BLaER1 (cell line): ENCODE results near the gene IPMK.
"Not testable (repeated sequence)": the region's sequence is repeated elsewhere in the genome, so short reads cannot be mapped to it uniquely, and the experiment has no call there.

ENCODE experiments used
- H3K27ac ChIP-seq: shearing (Covaris generic); formaldehyde crosslinking; 2 replicates; pipeline ENCODE4 v1.8.1; 2022
- H3K27me3 ChIP-seq: shearing (Covaris generic); formaldehyde crosslinking; 2 replicates; pipeline ENCODE4 v1.8.1; 2022
- H3K36me3 ChIP-seq: shearing (Covaris generic); formaldehyde crosslinking; 2 replicates; pipeline ENCODE4 v1.8.1; 2022
- H3K4me1 ChIP-seq: shearing (Covaris generic); formaldehyde crosslinking; 2 replicates; pipeline ENCODE4 v1.8.1; 2022
- H3K4me2 ChIP-seq: shearing (Covaris generic); formaldehyde crosslinking; 2 replicates; pipeline ENCODE4 v1.8.1; 2022
- H3K4me3 ChIP-seq: shearing (Covaris generic); formaldehyde crosslinking; 2 replicates; pipeline ENCODE4 v1.8.1; 2022
- H3K9ac ChIP-seq: shearing (Covaris generic); formaldehyde crosslinking; 2 replicates; pipeline ENCODE4 v1.8.1; 2022
- H3K9me3 ChIP-seq: shearing (Covaris generic); formaldehyde crosslinking; 2 replicates; pipeline ENCODE4 v1.8.1; 2022
- H4K20me1 ChIP-seq: shearing (Covaris generic); formaldehyde crosslinking; 2 replicates; pipeline ENCODE4 v1.8.1; 2022
- Cebpa-rat ChIP-seq: shearing (Covaris generic); IDR thresholded peaks from 2 replicates; pipeline ENCODE4 v1.8.1; 2022

The IPMK gene

GRCh38 chr10:58239561-58240169 lies 28.0 kb downstream of the IPMK start:
- Histone ChIP-seq H3K4me1 (peaks cover 29% of the 10 kb centered on the region), H4K20me1 (peaks cover 46% of the 10 kb centered on the region), H3K4me2 (peak overlapping the region; percentile 61), H3K27ac (0 out of 2 replicates have a peak overlapping the region, but pooled peaks have one; percentile 18), H3K36me3 (peaks cover 50% of the 10 kb centered on the region), H3K9me3 (peaks cover 53% of the 10 kb centered on the region), H3K9ac (no peak overlapping the region), H3K4me3 (no peak overlapping the region), H3K27me3 (no peaks in the 10 kb centered on the region)
- no peak for TF ChIP-seq Cebpa-rat

GRCh38 chr10:58237014-58237834 lies 30.5 kb downstream of the IPMK start:
- H3K27me3 ChIP-seq: no peaks in the 10 kb centered on the region
- no peak overlapping the region for H3K27ac ChIP-seq
- no peak overlapping the region for H3K9ac ChIP-seq
- peaks cover 46% of the 10 kb centered on the region for H3K36me3 ChIP-seq
- H3K4me3 ChIP-seq: no peak overlapping the region
- TF ChIP-seq Cebpa-rat: no peak
- peaks cover 29% of the 10 kb centered on the region for H3K4me1 ChIP-seq
- H3K4me2 ChIP-seq: no peak overlapping the region
- H4K20me1 ChIP-seq: peaks cover 46% of the 10 kb centered on the region
- peaks cover 37% of the 10 kb centered on the region for H3K9me3 ChIP-seq

- peaks cover 14% of the 10 kb centered on the region for H3K9me3 ChIP-seq
- H4K20me1 ChIP-seq, H3K4me2 ChIP-seq, H3K27ac ChIP-seq, H3K27me3 ChIP-seq, H3K4me1 ChIP-seq, H3K4me3 ChIP-seq, H3K9ac ChIP-seq: not testable (repeated sequence)
- peaks cover 82% of the 10 kb centered on the region for H3K36me3 ChIP-seq
Measured at GRCh38 chr10:58229856-58230255, 37.8 kb downstream of the IPMK start.

GRCh38 chr10:58225654-58226053 lies 42.0 kb downstream of the IPMK start:
- no peak for TF ChIP-seq Cebpa-rat
- Histone ChIP-seq H3K4me2 (no peak overlapping the region), H4K20me1 (peaks cover 7% of the 10 kb centered on the region; the same call in 1 of the 2 replicates), H3K9me3 (no peaks in the 10 kb centered on the region), H3K9ac (no peak overlapping the region), H3K27me3 (no peaks in the 10 kb centered on the region), H3K27ac (no peak overlapping the region), H3K4me3 (no peak overlapping the region), H3K36me3 (peaks cover 66% of the 10 kb centered on the region), H3K4me1 (no peaks in the 10 kb centered on the region)

GRCh38 chr10:58220769-58221451 lies 46.8 kb downstream of the IPMK start:
- no peak overlapping the region for H3K9ac ChIP-seq
- H3K27ac ChIP-seq: no peak overlapping the region
- TF ChIP-seq Cebpa-rat: no peak
- H4K20me1 ChIP-seq: no peaks in the 10 kb centered on the region
- no peaks in the 10 kb centered on the region for H3K27me3 ChIP-seq
- H3K4me3 ChIP-seq: no peak overlapping the region
- no peak overlapping the region for H3K4me2 ChIP-seq
- no peaks in the 10 kb centered on the region for H3K9me3 ChIP-seq
- H3K36me3 ChIP-seq: peaks cover 51% of the 10 kb centered on the region
- H3K4me1 ChIP-seq: no peaks in the 10 kb centered on the region

GRCh38 chr10:58219875-58220274 lies 47.8 kb downstream of the IPMK start:
- no peak overlapping the region for H3K27ac ChIP-seq
- no peak overlapping the region for H3K4me3 ChIP-seq
- no peak overlapping the region for H3K9ac ChIP-seq
- H3K9me3 ChIP-seq: no peaks in the 10 kb centered on the region
- no peaks in the 10 kb centered on the region for H3K4me1 ChIP-seq
- TF ChIP-seq Cebpa-rat: no peak
- no peaks in the 10 kb centered on the region for H4K20me1 ChIP-seq
- H3K4me2 ChIP-seq: no peak overlapping the region
- peaks cover 52% of the 10 kb centered on the region for H3K36me3 ChIP-seq
- no peaks in the 10 kb centered on the region for H3K27me3 ChIP-seq

GRCh38 chr10:58217612-58218011 lies 50.1 kb downstream of the IPMK start:
- Histone ChIP-seq H3K4me2 (no peak overlapping the region), H3K27ac (no peak overlapping the region)

GRCh38 chr10:58212622-58213021 lies 55.1 kb downstream of the IPMK start:
- no peak for TF ChIP-seq Cebpa-rat
- Histone ChIP-seq H3K27ac (no peak overlapping the region), H3K4me2 (peak overlapping the region; percentile 3; the same call in 1 of the 2 replicates), H3K36me3 (peaks cover 83% of the 10 kb centered on the region), H4K20me1 (0 out of 2 replicates have a peak, but pooled peaks cover 12% of the 10 kb centered on the region), H3K4me3 (no peak overlapping the region), H3K9me3 (peaks cover 7% of the 10 kb centered on the region; the same call in 1 of the 2 replicates), H3K27me3 (no peaks in the 10 kb centered on the region), H3K9ac (no peak overlapping the region), H3K4me1 (peaks cover 28% of the 10 kb centered on the region)

More at GRCh38 chr10:58217612-58218011, 50.1 kb downstream of the IPMK start:
- Histone ChIP-seq H3K36me3 (peaks cover 59% of the 10 kb centered on the region), H3K27me3 (no peaks in the 10 kb centered on the region), H3K9me3 (0 out of 2 replicates have a peak, but pooled peaks cover 7% of the 10 kb centered on the region), H4K20me1 (0 out of 2 replicates have a peak, but pooled peaks cover 12% of the 10 kb centered on the region), H3K4me3 (no peak overlapping the region), H3K4me1 (peaks cover 11% of the 10 kb centered on the region), H3K9ac (no peak overlapping the region)
- no peak for TF ChIP-seq Cebpa-rat

- Histone ChIP-seq H3K4me1 (peaks cover 28% of the 10 kb centered on the region), H3K27me3 (no peaks in the 10 kb centered on the region), H3K9ac (no peak overlapping the region), H3K27ac (no peak overlapping the region), H3K9me3 (peaks cover 18% of the 10 kb centered on the region), H4K20me1 (0 out of 2 replicates have a peak, but pooled peaks cover 12% of the 10 kb centered on the region), H3K36me3 (peaks cover 82% of the 10 kb centered on the region), H3K4me3 (no peak overlapping the region), H3K4me2 (peak overlapping the region; percentile 37)
- no peak for TF ChIP-seq Cebpa-rat
Measured at GRCh38 chr10:58210160-58210559, 57.5 kb downstream of the IPMK start.

- Histone ChIP-seq H4K20me1 (0 out of 2 replicates have a peak, but pooled peaks cover 12% of the 10 kb centered on the region), H3K4me3 (no peak overlapping the region), H3K9me3 (peaks cover 18% of the 10 kb centered on the region), H3K27me3 (no peaks in the 10 kb centered on the region), H3K4me2 (peak overlapping the region; percentile 37), H3K27ac (no peak overlapping the region), H3K4me1 (peaks cover 28% of the 10 kb centered on the region), H3K9ac (no peak overlapping the region), H3K36me3 (peaks cover 80% of the 10 kb centered on the region)
- TF ChIP-seq Cebpa-rat: no peak
Measured at GRCh38 chr10:58209669-58210068, 58.0 kb downstream of the IPMK start.
